Jurkat, Clone E6-1 (cell line): ENCODE results near the gene ZC3H7B.
"Not testable (repeated sequence)": the region's sequence is repeated elsewhere in the genome, so short reads cannot be mapped to it uniquely, and the experiment has no call there.

Source experiments
- DNase-seq: peaks from one replicate; pipeline ENCODE4 v3.0.0-alpha.2; 2011; ENCODE audit warnings: low read depth, low spot score
- H3K4me3 ChIP-seq: 2 replicates; pipeline ENCODE4 v1.5.1; 2011; ENCODE audit warnings: mild to moderate bottlenecking, low read length, control low read depth, moderate library complexity

Gene ZC3H7B

GRCh38 chr22:41402851-41403250, 101.5 kb downstream of the ZC3H7B start:
- DNase-seq, H3K4me3 ChIP-seq: not testable (repeated sequence)

GRCh38 chr22:41403532-41404318, 102.4 kb downstream of the ZC3H7B start:
- peak; percentile 74 for DNase-seq
- no peak overlapping the region for H3K4me3 ChIP-seq

DNA sequence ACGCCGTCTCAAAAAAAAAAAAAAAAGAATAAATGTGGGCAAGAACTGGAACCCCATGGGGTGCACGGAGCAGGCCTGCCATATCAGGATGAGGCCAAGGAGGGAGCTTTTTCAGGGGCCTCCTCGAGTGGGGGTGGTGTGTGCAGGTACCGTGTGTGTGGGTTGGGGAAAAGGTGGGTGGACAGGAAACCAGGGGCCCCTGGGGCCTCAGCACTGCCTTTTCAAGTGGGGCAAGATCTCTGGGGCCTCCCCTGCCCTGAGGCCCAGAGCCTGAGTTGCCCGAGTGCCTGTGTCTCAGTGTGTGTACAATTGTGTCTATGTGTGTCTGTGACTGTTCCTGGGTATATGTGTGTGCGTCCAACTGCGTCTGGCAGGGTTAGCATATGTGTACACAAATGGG, 104.3 kb downstream of the ZC3H7B start:
- H3K4me3 ChIP-seq, result no peak overlapping the region

DNA sequence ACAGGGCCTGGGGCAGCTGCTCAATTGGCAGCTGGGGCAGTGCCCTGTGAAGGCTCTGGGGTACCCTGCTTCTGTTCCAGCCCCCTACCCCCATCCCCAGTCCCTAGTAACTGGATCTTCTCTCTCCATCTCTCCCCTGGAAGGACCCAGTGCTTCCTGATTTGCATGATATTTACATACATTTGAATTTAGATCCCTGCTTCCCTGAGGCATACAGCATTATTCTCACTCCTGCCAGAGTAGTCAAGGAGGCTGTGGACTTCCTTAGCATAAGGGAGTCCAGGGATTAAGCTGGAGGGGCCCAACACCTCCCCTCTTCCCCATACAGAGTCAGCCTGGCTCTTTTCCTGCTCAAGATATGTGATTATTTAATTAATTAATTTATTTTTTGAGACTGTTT, 105.1 kb downstream of the ZC3H7B start:
- no peak for DNase-seq
- no peak overlapping the region for H3K4me3 ChIP-seq

More for the DNA sequence above, 104.3 kb downstream of the ZC3H7B start:
- DNase-seq, result no peak

GRCh38 chr22:41407433-41407832, 106.1 kb downstream of the ZC3H7B start:
- DNase-seq, result no peak
- no peak overlapping the region for H3K4me3 ChIP-seq

- no peak overlapping the region for H3K4me3 ChIP-seq
- no peak for DNase-seq
These were observed 107.3 kb downstream of the ZC3H7B start for GRCh38 chr22:41408665-41409064.
